HG02763 (cell line): ENCODE results near the gene GNB1.
"Not testable (repeated sequence)": the region's sequence is repeated elsewhere in the genome, so short reads cannot be mapped to it uniquely, and the experiment has no call there.

ENCODE experiments used
- ATAC-seq: cut with Tn5 transposase; IDR thresholded peaks from one replicate; pipeline ENCODE4 v1.9.1; 2021; ENCODE audit warnings: mild to moderate bottlenecking, moderate library complexity; ENCODE audit not compliant: unreplicated experiment

The GNB1 gene

GRCh38 chr1:1890506-1891348, at the start of gene GNB1:
Gene GNB1 (minus strand): TSS chr1:1891087. CDS start chr1:1825453, 65,634 bp downstream.
- ATAC-seq, result peak; percentile 79

DNA sequence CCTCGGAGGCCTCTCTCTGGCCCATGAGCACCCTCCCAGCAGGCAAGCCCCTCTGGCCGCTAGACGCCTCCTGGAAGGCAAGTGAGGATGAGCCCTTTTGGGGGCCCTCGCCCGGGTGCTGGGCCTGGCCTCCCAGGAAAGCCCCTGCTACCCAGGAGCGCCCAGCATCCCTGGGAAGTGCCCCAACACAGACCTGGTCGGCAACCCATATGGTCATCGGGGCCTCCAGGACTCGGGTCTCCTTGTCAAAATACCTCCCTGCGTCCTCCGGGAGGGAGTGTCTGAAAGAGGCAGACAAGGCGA, 49.2 kb upstream of the GNB1 start:
- ATAC-seq, result no peak

DNA sequence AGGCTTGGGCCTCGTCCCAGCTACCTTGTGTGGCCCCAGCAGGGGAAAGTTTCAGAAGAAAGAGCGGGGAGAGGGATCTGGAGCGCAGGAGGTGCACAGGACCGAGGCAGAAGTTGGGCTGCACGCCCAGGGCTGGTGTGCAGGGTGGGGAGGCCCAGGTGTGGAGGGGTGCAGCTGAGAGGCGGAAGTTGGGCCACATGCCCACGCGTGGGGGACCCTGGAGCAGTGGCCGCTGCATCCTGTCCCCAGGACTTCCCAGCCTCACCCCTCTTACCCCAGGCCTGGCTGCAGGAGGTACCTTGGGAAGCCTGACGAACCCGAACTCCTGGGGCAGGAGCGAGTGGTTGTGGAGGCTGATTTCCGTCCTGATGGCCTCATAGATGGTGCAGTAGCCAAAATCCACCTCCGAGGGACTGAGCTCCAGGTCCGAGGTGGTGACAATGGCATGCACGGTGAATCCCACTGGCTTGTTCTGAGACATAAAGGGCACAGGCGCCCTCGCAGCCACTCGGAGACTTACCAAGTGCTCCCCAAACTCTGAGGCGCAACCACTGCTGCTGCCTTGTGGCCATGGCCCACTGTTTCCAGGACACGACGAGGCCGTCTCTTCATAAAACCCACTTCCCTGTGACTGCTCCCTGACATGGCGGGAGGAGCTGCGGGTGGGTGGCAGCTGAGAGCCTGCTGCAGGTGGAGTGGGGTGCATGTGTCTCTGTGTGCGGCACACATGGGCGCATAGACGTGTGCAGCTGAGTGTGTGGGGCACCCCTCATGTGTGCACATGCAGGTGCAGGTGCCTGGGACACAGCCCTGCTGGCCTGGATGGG, 48.6 kb upstream of the GNB1 start:
- no peak for ATAC-seq

DNA sequence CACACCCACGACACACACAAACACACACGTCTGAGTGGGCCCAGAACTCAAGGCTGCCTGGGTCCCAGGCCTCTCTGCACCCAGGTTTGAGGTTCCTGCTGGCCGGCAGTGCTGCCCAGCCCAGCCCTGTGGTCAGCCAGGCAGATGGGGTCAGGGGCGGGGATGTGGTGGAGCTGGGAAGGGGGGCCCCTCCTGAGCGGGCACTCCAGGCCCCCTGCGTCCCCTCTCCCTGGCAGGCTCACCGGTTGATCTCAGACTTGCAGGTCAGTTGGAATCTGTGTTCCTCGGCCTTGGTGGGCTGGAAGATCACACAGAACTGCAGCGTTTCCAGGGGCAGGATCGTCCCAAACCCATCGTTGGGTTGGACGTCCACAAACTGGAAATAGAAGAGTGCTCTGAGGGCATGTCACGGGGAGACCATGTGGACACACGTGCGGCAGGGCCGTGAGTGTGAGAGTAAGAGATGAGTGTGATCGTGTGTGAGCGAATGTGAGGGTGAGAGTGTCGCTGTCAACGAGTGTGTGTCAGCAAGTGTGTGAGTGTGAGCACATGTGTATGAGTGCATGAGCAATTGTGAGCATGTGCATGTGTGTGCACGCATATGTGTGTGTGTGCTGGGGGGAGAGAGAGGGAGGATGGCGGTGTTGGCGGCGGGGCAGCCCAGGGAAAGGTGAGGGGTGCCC, 47.9 kb upstream of the GNB1 start:
- ATAC-seq, result no peak

DNA sequence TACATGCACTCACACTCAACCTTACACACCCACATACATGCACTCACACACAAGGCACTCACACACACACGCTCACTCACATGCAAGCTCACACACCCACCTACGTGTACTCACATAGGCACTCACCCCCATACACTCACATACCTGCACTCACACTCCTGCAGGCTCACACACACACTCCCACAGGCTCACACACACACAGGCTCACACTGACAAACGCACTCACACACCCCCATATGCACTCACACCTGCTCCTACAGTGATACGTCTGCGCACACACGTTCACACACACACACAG, 47.3 kb upstream of the GNB1 start:
- ATAC-seq, result no peak

- ATAC-seq, result no peak
These were observed 46.8 kb upstream of the GNB1 start for GRCh38 chr1:1937549-1938275.

- ATAC-seq, result no peak
These were observed 46.2 kb upstream of the GNB1 start for GRCh38 chr1:1937061-1937460.

DNA sequence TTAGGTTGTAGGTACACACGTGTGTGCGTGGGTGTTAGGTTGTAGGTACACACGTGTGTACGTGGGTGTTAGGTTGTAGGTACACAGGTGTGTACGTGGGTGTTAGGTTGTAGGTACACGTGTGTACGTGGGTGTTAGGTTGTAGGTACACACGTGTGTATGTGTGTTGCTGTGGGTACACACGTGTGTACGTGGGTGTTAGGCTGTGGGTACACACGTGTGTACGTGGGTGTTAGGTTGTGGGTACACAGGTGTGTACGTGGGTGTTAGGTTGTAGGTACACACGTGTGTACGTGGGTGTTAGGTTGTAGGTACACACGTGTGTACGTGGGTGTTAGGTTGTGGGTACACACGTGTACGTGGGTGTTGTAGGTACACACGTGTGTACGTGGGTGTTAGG, 44.0 kb upstream of the GNB1 start:
- not testable (repeated sequence) for ATAC-seq

- no peak for ATAC-seq
These were observed 39.0 kb upstream of the GNB1 start for GRCh38 chr1:1929639-1930545.

DNA sequence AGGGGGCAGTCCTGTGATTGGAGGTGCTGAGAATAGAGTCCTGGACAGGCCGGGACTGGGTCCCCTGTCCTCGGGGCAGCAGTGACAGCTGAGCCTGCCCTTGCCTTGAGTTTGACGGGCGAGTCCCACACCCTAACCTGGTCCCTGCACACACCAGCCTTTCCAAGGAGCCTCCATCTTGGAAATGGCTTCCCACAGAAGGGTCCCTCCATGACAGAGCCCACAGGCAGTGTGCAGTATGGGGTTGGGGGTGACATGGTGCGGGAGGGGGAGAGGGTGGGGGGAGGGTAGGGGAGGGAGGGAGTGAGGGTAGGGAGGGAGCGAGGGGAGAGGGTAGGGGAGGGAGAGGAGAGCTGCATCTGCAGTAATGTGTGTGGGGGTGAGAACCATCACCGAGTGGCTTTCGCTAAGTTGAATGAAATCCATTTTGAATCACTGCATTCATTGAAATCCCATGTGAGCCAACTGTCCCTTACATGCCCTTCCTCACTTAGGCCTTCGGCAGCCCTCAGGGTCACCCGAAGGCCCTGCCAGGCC, 38.3 kb upstream of the GNB1 start:
- ATAC-seq, result no peak

DNA sequence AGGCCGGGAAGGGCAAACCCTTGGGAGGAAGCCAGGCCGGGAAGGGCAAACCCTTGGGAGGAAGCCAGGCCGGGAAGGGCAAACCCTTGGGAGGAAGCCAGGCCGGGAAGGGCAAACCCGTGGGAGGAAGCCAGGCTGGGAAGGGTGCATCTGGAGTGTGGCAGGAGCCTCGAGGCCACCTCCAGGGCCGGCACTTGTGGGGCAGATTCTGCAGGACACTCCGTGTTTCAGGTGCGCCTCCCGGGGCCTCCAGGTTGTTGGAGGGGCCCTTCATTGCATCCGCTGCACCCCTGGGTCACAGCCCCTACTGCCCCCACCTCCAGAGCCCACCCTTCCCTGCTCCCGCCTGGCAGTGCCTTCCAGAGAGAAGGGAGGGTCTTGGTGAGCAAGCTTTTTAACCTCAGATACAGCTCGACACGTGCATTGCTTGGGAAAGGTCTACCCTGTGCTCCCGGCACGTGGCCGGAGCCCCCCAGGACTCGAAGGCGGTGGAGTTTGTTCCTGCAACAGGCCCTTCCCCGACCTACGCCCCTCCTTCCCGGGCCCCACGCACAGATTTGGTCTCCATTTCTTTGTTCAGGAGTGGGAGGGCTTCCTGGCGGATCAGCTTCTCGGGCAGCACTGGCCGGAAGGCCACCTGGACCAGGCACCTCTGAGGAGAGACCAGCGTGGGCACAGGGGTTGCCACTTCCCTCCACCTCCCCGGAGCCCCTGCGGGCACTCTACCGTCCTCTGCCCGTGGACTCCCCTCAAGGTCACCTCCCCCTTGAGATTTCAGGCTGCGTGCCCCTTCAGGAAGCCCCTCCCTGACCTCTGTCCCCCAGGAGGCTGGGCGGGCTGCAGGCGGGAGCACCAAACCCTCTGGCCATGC, 37.6 kb upstream of the GNB1 start:
- no peak for ATAC-seq

DNA sequence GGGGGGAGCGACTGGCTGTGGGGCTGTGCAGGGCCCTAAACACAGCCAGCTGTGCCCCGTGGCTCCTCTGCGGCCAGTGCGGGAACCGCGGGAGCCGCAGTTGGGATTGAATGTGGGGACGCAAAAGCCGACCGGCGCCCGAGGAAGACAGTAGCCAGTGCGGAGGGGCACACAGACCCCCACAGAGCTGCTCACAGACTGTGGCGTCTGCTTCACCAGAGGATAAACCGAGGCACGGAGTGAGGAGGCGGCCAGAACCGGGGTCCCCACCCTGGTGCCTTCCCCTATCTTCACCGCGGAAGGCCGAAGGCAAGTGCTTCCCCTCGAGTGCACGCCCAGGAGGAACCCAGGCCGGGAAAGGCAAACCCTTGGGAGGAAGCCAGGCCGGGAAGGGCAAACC, 36.9 kb upstream of the GNB1 start:
- no peak for ATAC-seq

DNA sequence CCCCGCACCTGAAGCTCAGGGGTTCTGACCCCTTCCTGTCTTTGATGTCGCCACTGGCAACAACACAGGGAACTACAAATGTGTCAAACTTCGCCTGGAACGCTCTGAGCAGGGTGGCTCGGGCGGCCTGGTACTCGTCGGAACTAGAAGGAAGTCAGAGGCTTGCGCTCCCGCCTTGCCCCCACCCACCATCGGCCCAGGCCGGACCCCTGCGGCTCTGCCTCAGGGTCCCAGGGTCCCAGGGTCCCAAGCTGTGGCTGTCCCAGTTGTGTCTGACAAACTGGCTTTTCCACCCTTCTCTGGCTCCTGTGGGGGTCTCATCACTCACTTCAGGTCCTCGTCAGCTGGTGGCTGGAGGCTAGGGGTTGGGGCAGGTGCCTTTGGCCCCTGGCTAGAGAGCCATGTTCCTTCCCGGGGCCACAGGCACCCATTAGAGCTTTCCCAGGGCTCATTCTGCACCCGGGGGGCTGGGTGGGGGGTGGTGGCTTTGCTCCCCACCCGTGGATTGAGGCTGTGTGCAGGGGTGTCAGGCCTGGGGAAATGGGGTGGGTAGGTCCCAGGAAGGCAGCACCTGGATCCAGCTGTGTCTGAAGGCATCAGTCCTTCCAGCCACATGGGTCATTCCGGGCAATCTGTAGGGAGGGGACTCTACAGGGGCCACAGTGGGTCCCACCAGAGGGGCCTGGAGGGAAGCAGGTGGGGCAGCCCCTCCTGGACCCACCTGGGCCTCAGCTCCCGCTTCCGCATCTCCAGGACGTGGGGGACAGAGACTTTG, 36.2 kb upstream of the GNB1 start:
- ATAC-seq, result no peak

- ATAC-seq, result no peak
These were observed 35.5 kb upstream of the GNB1 start for GRCh38 chr1:1926346-1926811.

GRCh38 chr1:1925437-1926345, 34.8 kb upstream of the GNB1 start:
- ATAC-seq, result no peak

- no peak for ATAC-seq
These were observed 34.0 kb upstream of the GNB1 start for GRCh38 chr1:1924849-1925248.

GRCh38 chr1:1924386-1924785, 33.5 kb upstream of the GNB1 start:
- no peak for ATAC-seq
